ENCODE data around the gene TCEA2.

Gene TCEA2

DNA sequence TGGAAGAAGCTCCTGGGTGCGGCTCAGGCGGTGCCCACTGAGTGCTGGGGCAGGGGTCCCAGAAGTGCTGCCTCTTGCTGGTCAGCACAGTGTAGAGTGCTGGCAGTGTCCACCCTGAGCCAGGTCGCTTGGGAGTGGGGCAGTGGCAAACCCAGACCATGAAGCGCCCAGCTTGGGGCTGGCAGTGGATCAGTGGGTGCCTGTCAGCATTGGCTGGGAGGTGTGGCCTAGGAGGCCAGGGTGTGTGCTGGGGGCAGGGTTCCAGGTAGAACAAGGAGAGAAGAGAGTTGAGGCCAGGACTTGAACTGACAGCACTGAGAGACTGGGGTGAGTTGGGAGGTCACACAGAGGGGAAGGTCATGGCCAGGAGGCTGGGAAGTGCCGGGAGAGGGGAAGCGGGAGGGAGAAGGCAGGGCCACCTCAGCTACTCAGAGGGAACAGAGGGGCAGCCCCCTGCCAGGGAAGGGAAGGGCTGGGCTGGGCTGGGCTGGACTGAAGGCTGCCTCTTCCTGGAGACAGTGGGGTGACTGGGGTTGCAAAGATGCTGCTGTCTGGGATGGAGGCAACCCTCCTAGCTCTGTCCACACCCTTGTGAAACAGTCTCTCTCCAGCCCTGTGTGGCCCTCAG lies 4.1 kb downstream of the TCEA2 start:
- DNase-seq = no peak

DNA sequence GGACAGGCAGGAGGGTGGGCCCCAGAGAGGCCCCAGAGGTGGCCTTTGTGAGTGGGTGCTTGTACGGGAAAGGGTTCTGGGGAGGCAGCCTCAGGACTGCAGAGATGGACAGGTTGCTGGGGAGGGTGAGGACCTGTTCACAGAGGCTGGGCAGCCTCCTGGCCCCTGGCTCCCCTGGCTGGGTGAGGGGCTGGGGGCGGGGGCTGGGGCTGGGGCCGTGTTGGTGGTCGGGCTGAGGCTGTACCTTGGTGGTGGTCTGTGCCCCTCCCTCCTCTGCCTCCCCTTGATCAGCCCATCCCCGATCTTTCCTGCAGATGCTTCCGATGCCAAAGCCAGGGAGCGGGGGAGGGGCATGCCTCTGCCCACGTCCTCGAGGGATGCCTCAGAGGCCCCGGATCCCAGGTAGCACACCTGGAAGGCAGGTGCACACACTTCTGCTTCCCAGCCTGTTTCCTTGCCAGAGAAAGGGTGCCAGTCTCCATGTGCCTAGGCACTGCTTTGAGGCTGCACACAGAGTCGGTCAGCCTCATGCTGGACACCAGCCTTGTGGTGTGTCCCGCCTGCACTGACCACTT lies 4.8 kb downstream of the TCEA2 start:
- DNase-seq = no peak

GRCh38 chr20:64068386-64069208 lies 5.6 kb downstream of the TCEA2 start:
- no peak for DNase-seq

- no peak for DNase-seq
Observed at GRCh38 chr20:64069209-64069613, 6.2 kb downstream of the TCEA2 start.

DNA sequence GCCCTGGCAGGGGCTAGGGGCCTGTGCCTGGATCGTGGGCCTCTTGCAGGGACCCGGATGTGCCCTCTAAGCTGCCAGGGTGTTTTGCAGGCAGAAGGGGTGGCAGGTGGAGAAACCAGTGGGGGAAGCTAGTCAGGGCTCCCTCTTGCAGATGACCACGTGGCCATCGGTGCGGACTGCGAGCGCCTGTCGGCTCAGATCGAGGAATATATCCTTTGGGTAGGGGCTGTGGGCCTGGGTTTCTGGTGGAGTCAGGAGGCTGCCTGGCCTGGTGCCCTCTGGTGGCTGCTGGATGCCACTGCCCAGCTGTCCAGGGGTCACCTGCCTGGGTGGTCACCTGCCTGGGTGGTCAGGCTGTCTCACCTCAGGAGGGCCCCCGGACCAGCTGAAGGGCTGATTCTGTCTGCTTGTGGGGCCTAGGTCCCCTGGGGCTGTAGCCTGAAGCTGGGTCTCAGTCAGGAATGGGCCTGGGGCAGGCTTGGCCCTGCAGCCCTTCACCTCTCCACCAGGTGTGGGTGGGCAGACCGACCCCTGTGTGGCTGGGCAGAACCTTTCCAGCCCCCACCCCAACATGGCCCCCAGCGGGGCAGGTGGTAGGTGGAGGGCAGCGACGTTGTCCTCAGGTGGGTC lies 6.7 kb downstream of the TCEA2 start:
- no peak for DNase-seq

DNA sequence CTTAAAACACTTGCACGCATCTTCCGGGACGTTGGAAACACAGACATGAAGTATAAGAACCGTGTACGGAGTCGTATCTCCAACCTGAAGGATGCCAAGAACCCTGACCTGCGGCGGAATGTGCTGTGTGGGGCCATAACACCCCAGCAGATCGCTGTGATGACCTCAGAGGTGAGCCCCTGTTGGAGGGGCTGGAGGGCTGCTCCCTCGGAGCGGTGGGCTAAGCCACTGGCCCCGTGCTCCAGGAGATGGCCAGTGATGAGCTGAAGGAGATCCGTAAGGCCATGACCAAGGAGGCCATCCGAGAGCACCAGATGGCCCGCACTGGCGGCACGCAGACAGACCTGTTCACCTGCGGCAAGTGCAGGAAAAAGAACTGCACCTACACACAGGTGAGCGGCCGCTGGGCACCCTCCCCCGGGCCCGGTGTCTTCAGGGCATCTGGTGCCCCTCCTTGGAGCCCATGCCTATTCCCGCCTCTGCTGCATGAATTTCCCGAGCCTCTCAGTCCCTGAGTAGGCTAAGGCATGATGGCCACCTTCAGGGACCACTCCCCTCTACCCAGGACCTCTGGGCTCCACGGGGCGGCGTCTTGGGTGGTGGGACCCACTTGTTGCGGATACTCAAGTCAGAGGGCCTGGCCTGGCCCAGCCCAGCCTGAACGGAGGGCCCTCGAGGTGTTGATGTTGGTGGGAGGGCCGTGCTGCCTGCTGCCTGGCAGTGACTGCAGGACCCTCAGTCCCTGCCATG lies 7.4 kb downstream of the TCEA2 start:
- no peak for DNase-seq

- DNase-seq = no peak
Observed at GRCh38 chr20:64071341-64072332, 8.6 kb downstream of the TCEA2 start.

GRCh38 chr20:64072498-64073063 lies 9.6 kb downstream of the TCEA2 start:
- no peak for DNase-seq

GRCh38 chr20:64073476-64074183 lies 10.6 kb downstream of the TCEA2 start:
- DNase-seq = no peak

- DNase-seq = no peak
Observed at GRCh38 chr20:64074184-64074789, 11.3 kb downstream of the TCEA2 start.

- DNase-seq = no peak
Observed at GRCh38 chr20:64074963-64075362, 12.0 kb downstream of the TCEA2 start.

- DNase-seq = no peak
Observed at GRCh38 chr20:64075556-64075955, 12.6 kb downstream of the TCEA2 start.

DNA sequence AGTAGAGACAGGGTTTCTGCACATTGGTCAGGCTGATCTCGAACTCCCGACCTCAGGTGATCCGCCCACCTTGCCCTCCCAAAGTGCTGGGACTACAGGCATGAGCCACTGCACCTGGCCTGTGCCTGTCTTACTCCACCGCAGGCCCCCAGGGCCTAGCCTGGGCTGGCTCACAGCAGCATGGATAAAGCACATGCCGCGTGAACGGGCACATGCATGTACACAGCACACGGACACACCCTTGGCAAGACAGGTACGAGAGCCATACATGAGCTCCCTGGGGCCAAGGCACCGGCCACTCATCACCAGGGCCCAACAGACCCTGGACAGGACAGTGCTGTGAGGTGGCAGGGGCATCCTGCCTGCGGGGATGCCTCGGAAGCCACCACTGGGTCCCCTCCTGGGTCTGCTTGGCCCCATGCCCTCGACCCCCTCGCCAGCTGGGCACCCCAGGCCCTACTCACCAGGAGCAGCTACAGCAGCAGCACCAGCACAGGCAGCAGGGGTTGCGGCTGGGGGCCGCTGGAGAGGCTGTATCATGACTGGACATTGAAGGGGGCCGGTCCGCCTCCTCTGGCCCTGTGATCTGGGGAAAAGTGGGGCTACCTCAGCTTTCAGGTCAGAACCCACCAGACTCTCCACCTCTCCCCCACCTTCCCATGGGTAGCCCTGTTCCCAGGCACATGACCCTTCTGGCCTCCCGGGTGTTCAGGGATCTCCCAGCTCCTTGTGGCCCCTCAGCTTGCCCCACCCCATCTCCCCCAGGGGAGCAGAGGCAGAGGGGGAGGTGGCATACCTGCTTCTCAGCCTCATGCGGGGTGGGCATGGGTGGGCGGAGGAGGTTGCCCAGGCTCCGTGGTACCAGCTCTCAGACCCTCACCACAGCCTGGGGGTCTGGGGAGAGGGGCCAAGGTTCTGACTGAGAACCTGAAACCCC lies 13.3 kb downstream of the TCEA2 start:
- no peak for DNase-seq

DNA sequence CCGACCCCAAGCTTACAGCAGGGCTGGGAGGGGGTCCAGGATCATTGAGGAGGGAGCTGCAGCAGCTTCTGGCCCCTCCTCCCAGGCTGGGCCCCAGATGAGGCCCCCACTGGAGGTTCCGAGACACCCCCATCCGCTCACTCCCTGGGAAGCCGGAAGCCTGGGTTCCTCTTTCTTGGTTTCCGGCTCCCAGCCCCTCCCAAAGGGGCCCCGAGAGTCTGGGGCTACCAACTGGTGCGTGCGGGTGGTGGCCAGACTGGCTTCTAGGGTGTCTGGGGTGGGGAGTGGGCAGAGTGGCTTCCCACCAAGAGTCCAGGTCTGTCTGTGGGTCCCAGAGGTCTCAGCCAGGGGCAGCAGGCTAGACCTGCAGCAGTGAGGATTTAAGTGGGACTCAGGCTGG lies 14.1 kb downstream of the TCEA2 start:
- peak in 1 of 2 donors; percentile 63 for DNase-seq

DNA sequence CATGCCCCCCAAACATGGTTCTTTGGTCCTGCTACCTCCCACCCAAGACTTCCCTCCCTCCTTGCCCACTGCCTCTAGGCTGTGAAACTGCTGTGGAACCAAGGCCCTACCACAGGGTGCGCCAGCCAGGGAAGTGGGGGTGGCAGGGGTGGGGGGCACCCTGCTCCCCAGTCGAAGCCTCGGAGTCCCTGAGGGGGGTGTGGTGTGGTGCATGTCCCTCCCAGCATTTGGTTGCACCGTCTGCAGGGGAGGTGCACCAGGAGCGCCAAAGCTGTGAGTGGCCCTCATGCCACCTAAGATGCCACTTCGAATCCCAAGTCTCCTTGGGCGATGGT lies 14.5 kb downstream of the TCEA2 start:
- DNase-seq = no peak

GRCh38 chr20:64077876-64078551 lies 15.0 kb downstream of the TCEA2 start:
- DNase-seq = peak; percentile 64 to 66

DNA sequence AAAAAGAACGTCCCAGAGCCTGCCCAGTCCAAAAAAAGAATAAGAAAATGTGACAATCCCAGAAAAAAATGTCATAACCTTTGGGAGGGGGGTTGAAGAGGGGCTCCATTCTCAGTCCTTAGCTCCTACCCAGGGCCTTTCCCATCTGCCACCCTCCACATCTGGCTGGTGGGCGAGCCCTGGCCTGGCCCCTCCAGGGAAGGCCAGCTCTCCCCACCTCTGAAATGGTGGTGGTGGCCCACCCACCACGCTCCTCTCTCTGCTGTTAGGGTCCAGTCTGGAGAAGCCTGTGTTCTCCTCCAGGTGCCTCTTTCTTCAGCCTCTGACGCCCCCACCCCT lies 15.9 kb downstream of the TCEA2 start:
- DNase-seq = no peak

DNA sequence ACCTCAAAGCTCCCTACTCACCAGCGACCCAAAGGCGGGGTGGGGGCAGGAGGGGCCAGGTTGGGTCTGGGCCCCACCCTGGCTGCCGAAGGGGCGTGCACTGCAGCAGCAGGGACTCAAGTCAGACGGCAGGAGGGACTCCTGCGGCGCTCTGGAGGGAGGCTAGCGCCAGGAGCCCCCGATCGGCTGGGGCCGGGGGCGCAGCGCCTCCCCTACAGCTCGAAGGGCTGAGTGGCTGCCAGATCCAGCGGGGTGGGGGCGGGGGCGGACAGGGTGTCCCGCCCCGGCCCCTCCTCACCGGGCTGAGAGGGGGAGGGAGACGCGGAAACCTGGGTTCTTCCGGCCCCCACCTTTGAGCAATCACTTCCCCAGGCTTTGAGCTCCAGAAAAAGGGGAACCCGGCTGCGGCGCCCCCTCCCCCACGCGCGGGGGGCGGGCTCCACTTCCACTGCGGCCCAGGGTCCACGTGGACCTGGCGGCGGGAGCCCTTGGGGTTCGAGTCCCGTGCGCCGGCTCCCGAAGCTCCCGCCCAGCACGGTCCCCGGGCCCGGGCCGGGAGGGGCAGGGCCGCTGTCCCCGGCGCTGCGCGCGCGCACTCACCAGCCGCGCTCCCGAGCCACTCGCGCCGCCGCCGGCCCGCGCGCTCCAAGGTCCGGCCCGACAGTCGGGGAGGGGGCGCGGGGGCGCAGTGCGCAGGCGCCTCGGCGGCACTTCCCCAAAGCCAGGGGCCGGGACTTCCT lies 16.4 kb downstream of the TCEA2 start, which contains the start of gene RGS19:
Gene RGS19, minus strand, starts transcription at position 246 of the 740 bp plus-strand sequence. CDS start 2,632 bp downstream, outside the sequence.
- DNase-seq = peak; percentile 79 to 87
